Measurements from ENCODE around the gene ITPR1.

ITPR1 gene

GRCh38 chr3:4491855-4492207 lies 1.3 kb upstream of the ITPR1 start:
- DNase-seq (ENCODE audit: low read depth), result no peak

GRCh38 chr3:4492208-4493013 lies 737 bp upstream of the ITPR1 start:
- DNase-seq (ENCODE audit: low read depth), result peak; percentile 77

GRCh38 chr3:4493941-4494894 lies 1.1 kb downstream of the ITPR1 start:
- peak; percentile 33 for DNase-seq (ENCODE audit: low read depth)

DNA sequence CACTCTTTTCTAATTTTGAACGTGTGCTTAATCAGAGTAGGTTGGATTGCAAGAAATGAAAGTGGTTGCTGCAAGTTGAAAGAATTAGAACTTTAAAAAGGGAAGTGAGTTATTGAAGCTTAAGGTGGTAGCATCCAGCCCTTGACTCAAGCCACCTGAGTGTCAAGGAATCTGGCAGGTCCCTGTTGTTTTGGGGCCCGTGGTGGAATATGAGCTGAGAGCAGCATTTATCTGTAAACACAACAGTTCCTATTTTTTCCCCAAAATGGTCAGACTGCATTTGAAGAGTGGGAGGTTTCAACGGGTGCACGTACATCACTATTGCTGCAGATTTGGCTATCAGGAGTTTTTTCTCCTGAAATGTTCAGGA lies 1.7 kb downstream of the ITPR1 start:
- no peak for DNase-seq (ENCODE audit: low read depth)

GRCh38 chr3:4495294-4496086 lies 2.3 kb downstream of the ITPR1 start:
- no peak for DNase-seq (ENCODE audit: low read depth)

- no peak for DNase-seq (ENCODE audit: low read depth)
These were observed 2.9 kb downstream of the ITPR1 start for GRCh38 chr3:4496087-4496452.

DNA sequence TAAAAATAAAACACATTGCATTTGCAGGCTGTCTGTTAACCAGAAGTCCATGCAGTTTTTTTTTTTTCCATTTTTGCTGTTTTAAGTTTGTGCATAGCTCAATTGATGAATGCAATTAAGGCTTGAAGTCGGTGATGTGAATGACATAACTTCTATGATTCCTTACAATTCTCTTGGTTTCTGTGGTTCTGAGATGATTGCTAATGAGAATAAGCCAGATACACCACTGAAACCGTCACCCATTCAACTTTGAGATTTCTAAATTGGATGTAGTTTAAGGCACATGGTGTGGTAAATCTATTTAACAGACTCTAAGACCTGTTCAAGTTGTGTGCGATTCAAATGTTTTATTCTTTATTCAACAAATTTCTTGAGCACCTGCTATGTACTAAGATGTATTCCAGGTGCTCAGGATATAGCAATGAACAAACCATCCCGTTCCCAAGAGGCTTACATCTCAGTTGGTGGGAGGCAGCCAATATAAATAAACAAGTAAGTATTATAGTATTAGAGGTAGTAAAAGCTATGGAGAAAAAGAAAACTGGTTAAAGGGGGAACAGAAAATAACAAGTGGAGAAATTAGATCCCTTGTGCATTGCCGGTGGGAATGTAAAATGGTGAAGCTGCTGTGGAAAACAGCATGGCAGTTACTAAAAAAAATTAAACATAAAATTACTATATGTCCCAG lies 4.0 kb downstream of the ITPR1 start:
- DNase-seq (ENCODE audit: low read depth), result no peak

DNA sequence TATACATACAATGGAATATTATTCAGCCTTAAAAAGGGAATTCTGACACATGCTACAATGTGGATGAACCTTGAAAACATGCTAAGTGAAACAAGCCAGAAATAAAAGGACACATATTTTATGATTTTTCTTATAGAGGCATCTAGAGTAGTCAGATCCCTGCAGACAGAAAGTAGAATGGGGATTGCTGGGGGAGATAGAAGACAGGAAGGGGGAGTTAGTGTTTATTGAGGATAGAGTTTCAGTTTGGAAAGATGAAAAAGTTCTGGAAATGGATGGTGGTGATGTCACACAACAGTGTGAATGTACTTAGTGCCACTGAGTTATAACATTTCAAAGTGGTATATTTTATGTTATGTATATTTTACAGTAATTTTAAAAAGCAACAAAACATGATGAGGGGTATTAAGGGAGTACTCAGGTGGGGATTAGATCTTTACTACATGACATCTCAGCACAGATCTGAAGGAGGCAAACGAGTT lies 4.7 kb downstream of the ITPR1 start:
- no peak for DNase-seq (ENCODE audit: low read depth)

GRCh38 chr3:4498446-4498845 lies 5.3 kb downstream of the ITPR1 start:
- no peak for DNase-seq (ENCODE audit: low read depth)

GRCh38 chr3:4501437-4501836 lies 8.3 kb downstream of the ITPR1 start:
- no peak for DNase-seq (ENCODE audit: low read depth)

DNA sequence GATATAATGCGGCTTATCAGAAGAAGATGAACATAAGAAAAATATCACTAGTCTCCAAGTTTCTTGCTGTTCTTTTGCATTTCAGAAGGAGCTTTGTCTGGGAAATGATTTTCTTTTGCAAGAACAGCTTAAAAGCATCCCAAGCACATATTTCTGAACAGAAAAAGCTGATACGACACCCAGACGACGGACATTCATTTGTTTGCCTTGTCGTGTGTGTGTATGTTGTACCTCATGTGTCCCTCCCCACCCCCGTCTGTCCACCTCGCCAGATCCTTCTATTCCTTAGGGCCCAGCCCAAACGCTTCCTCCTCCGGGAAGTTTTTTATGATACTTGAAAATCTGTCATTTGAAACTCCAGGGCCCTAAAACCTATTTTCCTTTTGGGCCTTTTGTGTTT lies 8.8 kb downstream of the ITPR1 start:
- no peak for DNase-seq (ENCODE audit: low read depth)

- no peak for DNase-seq (ENCODE audit: low read depth)
These were observed 9.9 kb downstream of the ITPR1 start for GRCh38 chr3:4503050-4503449.

- no peak for DNase-seq (ENCODE audit: low read depth)
These were observed 11.5 kb downstream of the ITPR1 start for GRCh38 chr3:4504340-4505261.

- no peak for DNase-seq (ENCODE audit: low read depth)
These were observed 12.8 kb downstream of the ITPR1 start for GRCh38 chr3:4505688-4506558.

- no peak for DNase-seq (ENCODE audit: low read depth)
These were observed 13.4 kb downstream of the ITPR1 start for GRCh38 chr3:4506559-4507023.

DNA sequence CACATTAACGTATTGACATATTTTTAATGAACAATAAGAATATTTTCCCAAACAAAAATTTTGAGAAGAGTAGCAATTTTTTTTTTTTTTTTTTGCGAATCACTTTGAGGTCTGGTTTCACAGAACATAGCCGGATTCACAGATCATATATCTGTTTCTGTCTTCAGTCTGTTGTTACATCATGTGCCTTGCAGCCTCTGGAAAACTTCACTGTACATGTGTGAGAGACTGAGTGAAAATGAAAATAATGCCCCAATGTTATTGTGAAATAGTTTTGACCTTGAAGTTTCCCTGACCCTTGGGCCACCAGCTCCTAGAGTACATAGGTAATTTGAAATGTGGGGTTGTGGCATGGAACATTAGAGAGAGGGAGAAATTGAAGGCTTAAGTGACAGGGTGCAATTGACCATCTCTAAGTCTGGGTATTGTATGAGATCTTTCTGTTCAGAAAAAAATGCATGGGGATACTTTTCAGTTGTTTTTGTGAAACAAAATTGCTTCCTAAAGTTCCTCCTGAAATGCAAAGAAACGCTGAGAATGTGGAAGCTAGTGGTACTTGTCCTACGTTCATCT lies 14.0 kb downstream of the ITPR1 start:
- no peak for DNase-seq (ENCODE audit: low read depth)

DNA sequence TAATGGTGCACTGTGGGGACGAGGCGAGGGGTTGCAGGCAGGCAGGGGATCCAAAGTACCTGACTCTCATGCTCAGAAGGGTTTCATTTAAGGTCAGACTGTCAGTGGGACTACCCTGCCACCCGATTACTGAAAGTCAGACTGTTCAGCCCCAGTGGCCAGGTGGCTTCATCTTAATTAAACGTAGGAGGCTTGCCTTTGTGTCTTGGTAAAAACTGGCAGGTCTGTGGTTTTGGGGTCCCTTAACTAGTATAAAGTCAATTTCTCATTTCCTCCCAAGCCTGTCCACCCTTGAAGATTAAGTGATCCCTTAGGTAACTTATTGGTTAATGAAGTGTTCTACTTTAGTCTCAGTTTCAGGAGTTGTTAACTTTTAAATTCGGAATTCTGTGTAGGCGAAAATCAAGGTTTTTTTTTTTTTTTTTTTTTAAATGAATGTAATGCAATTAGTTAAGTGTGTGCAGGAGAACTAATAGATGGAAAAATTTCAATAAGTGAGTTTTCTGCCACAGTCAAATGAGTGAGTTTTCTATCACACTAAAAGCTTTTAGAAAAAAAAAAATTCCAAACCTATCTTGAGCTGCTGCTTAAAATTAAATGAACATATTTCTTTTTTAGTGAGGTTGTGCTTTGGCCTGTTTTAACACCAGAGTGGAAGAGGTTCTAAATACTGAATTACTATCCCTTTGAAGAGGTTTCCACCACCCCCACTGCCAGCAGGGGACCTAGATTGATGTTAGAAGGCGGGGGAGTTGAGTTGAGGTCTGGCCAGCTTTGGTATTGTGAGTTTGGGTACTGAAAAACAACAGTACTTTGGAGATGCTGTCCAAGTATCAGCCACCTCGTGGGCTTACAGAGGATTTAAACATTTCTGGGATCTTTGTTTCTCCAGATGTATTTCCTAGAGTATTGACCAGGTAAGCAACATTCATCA lies 15.2 kb downstream of the ITPR1 start:
- no peak for DNase-seq (ENCODE audit: low read depth)

DNA sequence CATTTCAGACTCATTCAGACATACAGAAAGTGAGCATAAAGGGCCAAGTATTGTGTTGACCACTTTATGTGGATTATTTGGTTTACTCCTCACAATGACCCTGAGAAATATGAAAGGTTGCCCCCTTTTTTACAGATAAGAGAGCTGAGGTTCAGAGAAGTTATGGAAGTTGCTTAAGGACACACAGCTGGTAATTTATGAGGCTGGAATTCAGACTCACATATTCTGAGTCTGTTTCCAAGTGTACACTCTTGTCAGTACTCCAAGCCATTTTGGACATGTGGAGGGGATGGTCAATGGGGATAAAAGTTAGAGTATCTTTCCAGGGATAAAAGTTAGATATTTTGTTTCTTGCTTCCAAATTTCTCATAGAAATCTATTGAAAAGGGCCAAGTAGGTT lies 15.9 kb downstream of the ITPR1 start:
- no peak for DNase-seq (ENCODE audit: low read depth)

Data from ELR (cell line).